Stimulated activated CD8-positive, alpha-beta memory T cell treated with anti-CD3 and anti-CD28 coated beads, Interleukin-15, amount 100 ng/mL, for 48 hours (primary cell): ENCODE results near the gene TGFBR1.

ENCODE experiments used
- DNase-seq, 2 donors: peaks; one replicate each; pipeline ENCODE4 v3.0.0-alpha.2; 2020; ENCODE audit warnings: low read depth in 2 of 2

Gene TGFBR1

GRCh38 chr9:99169982-99170761 is 65.3 kb downstream of the TGFBR1 start:
- DNase-seq = no peak

GRCh38 chr9:99171225-99172123 is 66.6 kb downstream of the TGFBR1 start:
- DNase-seq = no peak

GRCh38 chr9:99172124-99173091 is 67.5 kb downstream of the TGFBR1 start:
- DNase-seq = no peak

- DNase-seq = no peak
Observed at GRCh38 chr9:99173570-99174504, 68.9 kb downstream of the TGFBR1 start.

- DNase-seq = no peak
Observed at GRCh38 chr9:99176527-99177013, 71.7 kb downstream of the TGFBR1 start.

GRCh38 chr9:99177576-99178366 is 72.9 kb downstream of the TGFBR1 start:
- DNase-seq = no peak

- no peak for DNase-seq
Observed at GRCh38 chr9:99178912-99179872, 74.3 kb downstream of the TGFBR1 start.

GRCh38 chr9:99180199-99180598 is 75.3 kb downstream of the TGFBR1 start:
- no peak for DNase-seq

- no peak for DNase-seq
Observed at GRCh38 chr9:99180662-99181061, 75.7 kb downstream of the TGFBR1 start.

GRCh38 chr9:99181206-99181605 is 76.3 kb downstream of the TGFBR1 start:
- no peak for DNase-seq

- DNase-seq = peak; percentile 24 to 47
Observed at GRCh38 chr9:99181621-99182020, 76.7 kb downstream of the TGFBR1 start.

GRCh38 chr9:99182356-99182755 is 77.4 kb downstream of the TGFBR1 start:
- DNase-seq = no peak

- DNase-seq = no peak
Observed at GRCh38 chr9:99183616-99184015, 78.7 kb downstream of the TGFBR1 start.

- no peak for DNase-seq
Observed at GRCh38 chr9:99184110-99184474, 79.2 kb downstream of the TGFBR1 start.

GRCh38 chr9:99184475-99185347 is 79.8 kb downstream of the TGFBR1 start:
- peak; percentile 73 to 84 for DNase-seq

- DNase-seq = no peak
Observed at GRCh38 chr9:99185348-99185632, 80.4 kb downstream of the TGFBR1 start.

GRCh38 chr9:99185934-99186333 is 81.0 kb downstream of the TGFBR1 start:
- no peak for DNase-seq

- DNase-seq = no peak
Observed at GRCh38 chr9:99187311-99187710, 82.4 kb downstream of the TGFBR1 start.
